Panc1 (cell line): ENCODE measurements around the gene KIAA1614. TPM values are rescaled to one million over a fixed set of nuclear protein-coding genes. Genes with fewer than 3 reads are reported as not detected.

Source experiments
- ATAC-seq: fragments of 200-7000 bp; cut with Tn5 transposase; 2 replicates; pipeline ENCODE4 v1.9.1; 2020; ENCODE audit warnings: mild to moderate bottlenecking, moderate library complexity
- BruUV-seq: library from RNA; stranded (reverse); fragments of 400-500 nt; replicated peaks from 2 replicates; lab custom pipeline; 2021; lab: Mats Ljungman, UMichigan
- CTCF ChIA-PET: fragments of 300-600 bp; sonication (Branson Sonifier 250); formaldehyde crosslinking; loops from one replicate; lab custom pipeline; 2022; ENCODE audit warnings: antibody characterized with exemption; lab: Charles Lee
- POLR2A ChIA-PET: fragments of 300-600 bp; sonication (Branson Sonifier 250); formaldehyde crosslinking; loops from one replicate; lab custom pipeline; 2022; ENCODE audit warnings: antibody characterized with exemption; lab: Charles Lee
- DNase-seq: peaks from one replicate; pipeline ENCODE4 v3.0.0-alpha.2; 2010; ENCODE audit warnings: low read depth, low spot score
- H3K27ac ChIP-seq: 2 replicates; pipeline ENCODE4 v1.5.1; 2011; ENCODE audit warnings: mild to moderate bottlenecking, low read length, inconsistent platforms
- H3K27me3 ChIP-seq: fragments of 200-500 bp; sonication (Bioruptor generic); 2 replicates; pipeline ENCODE4 v1.6.0; 2014; ENCODE audit warnings: low read length, inconsistent platforms; ENCODE audit not compliant: control insufficient read depth, insufficient read depth
- H3K36me3 ChIP-seq: fragments of 200-500 bp; sonication (Bioruptor generic); 2 replicates; pipeline ENCODE4 v1.5.1; 2014; ENCODE audit warnings: inconsistent platforms, mild to moderate bottlenecking, low read length, moderate library complexity; ENCODE audit not compliant: control insufficient read depth, insufficient read depth
- H3K4me1 ChIP-seq: 2 replicates; pipeline ENCODE4 v1.5.1; 2011; ENCODE audit warnings: inconsistent platforms, mild to moderate bottlenecking, low read length, moderate library complexity; ENCODE audit not compliant: control insufficient read depth, insufficient read depth
- H3K4me3 ChIP-seq, 2 experiments: 2 replicates each; pipeline ENCODE4 v1.5.1; 2011 to 2012; ENCODE audit warnings: low read depth in 2 of 2, low read length in 2 of 2, mild to moderate bottlenecking in 2 of 2, inconsistent platforms in 1 of 2, moderate library complexity in 1 of 2
- H3K9me3 ChIP-seq: fragments of 200-500 bp; sonication (Bioruptor generic); 2 replicates; pipeline ENCODE4 v1.5.1; 2014; ENCODE audit warnings: low read depth, mild to moderate bottlenecking, inconsistent platforms, low read length, moderate library complexity; ENCODE audit not compliant: control insufficient read depth, insufficient read depth
- CTCF ChIP-seq: fragments of 450-650 bp; IDR thresholded peaks from 2 replicates; pipeline ENCODE4 v1.5.1; 2017; ENCODE audit warnings: mild to moderate bottlenecking
- POLR2AphosphoS5 ChIP-seq: IDR thresholded peaks from 2 replicates; pipeline ENCODE4 v1.6.1; 2012; ENCODE audit warnings: mild to moderate bottlenecking, low read depth, low read length, moderate library complexity
- REST ChIP-seq, 2 experiments: IDR thresholded peaks; 2 replicates each; pipeline ENCODE4 v1.6.1; 2011 to 2012; ENCODE audit warnings: low read depth in 2 of 2, control low read depth in 1 of 2, low read length in 1 of 2, mild to moderate bottlenecking in 1 of 2, moderate library complexity in 1 of 2; ENCODE audit not compliant: insufficient read depth in 1 of 2
- SIN3A ChIP-seq: IDR thresholded peaks from 2 replicates; pipeline ENCODE4 v1.6.1; 2012; ENCODE audit warnings: low read depth, mild to moderate bottlenecking, low read length, moderate library complexity, borderline replicate concordance; ENCODE audit not compliant: insufficient read depth
- TCF7L2 ChIP-seq: IDR thresholded peaks from 2 replicates; pipeline ENCODE4 v1.6.1; 2011; ENCODE audit warnings: mild to moderate bottlenecking, low read depth, low read length, inconsistent platforms
- in situ Hi-C: cut with HindIII; loops from 2 replicates; pipeline ENCODE4 v1.10.0; 2016; ENCODE audit warnings: low sequenced_read_pairs, low pct_unique_long_range_greater_than_20kb
- intact Hi-C: fragments of 100-400 bp; cut with micrococcal nuclease; formaldehyde crosslinking; loops from one replicate; pipeline ENCODE4 v1.10.0; 2022; ENCODE audit not compliant: unreplicated experiment
- total RNA-seq: library from RNA; stranded (reverse); gene quantifications from one replicate; pipeline ENCODE4 v1.2.1, GENCODE V29; 2021; ENCODE audit not compliant: unreplicated experiment

Gene KIAA1614
- total RNA-seq, 1 experiment from 2014 or later: 0.80 TPM

GRCh38 chr1:180863158-180863775, 49.4 kb upstream of the KIAA1614 start:
- Histone ChIP-seq H3K4me1 (no peaks in the 10 kb centered on the region), H3K36me3 (peaks cover 4% of the 10 kb centered on the region), H3K27me3 (no peaks in the 10 kb centered on the region), H3K27ac (no peak overlapping the region), H3K9me3 (no peaks in the 10 kb centered on the region), H3K4me3 (no peak overlapping the region)
- POLR2A ChIA-PET: interaction anchor here (0.6 kb wide), 1 partner anchor 216 kb away, joined by 3 read pairs; no protein-coding TSS in a partner anchor
- CTCF ChIA-PET: interaction anchor here (0.5 to 1.5 kb wide), 5 partner anchors 10 to 348 kb away, joined by 3 to 5 read pairs (median 4); no protein-coding TSS in a partner anchor
- TF ChIP-seq TCF7L2: no peak
- peak; percentile 68; the same call in 1 of the 2 replicates for TF ChIP-seq CTCF
- TF ChIP-seq SIN3A: no peak
- in situ Hi-C loops: no loop called here
- DNase-seq: peak; percentile 47
- intact Hi-C loops: loop anchor here (5.0 kb wide), 3 partner anchors 226 to 346 kb away; no protein-coding TSS in a partner anchor
- BruUV-seq: no TSS peak
- no peak for ATAC-seq

GRCh38 chr1:180881806-180882509, 30.7 kb upstream of the KIAA1614 start:
- peak; percentile 20 for DNase-seq
- POLR2A ChIA-PET: interaction anchor here (0.7 kb wide), 1 partner anchor 283 kb away, joined by 3 read pairs; no protein-coding TSS in a partner anchor
- intact Hi-C loops: loop anchor here (2.0 to 5.0 kb wide), 2 partner anchors 260 to 285 kb away; no protein-coding TSS in a partner anchor
- no peak for TF ChIP-seq POLR2AphosphoS5
- no peak for TF ChIP-seq TCF7L2
- TF ChIP-seq REST (IDR thresholded peaks at IDR 0.05; ENCODE audit: insufficient read depth in 1 of 2, low read depth in 2 of 2, low read length in 1 of 2): no peak
- TF ChIP-seq CTCF: peak; percentile 69
- no peaks in the 10 kb centered on the region for H3K9me3 ChIP-seq
- H3K27ac ChIP-seq: no peak overlapping the region
- H3K4me1 ChIP-seq: no peaks in the 10 kb centered on the region
- H3K36me3 ChIP-seq: no peaks in the 10 kb centered on the region
- ATAC-seq: peak; percentile 79
- no TSS peak for BruUV-seq
- H3K4me3 ChIP-seq: no peak overlapping the region
- in situ Hi-C loops: no loop called here
- H3K27me3 ChIP-seq: no peaks in the 10 kb centered on the region
- CTCF ChIA-PET: interaction anchor here (0.6 to 1.0 kb wide), 11 partner anchors 9 to 284 kb away, joined by 3 to 11 read pairs (median 4); no protein-coding TSS in a partner anchor
